H9 (cell line): ENCODE results near the gene ECHS1. TPM values are rescaled to one million over a fixed set of nuclear protein-coding genes. Genes with fewer than 3 reads are reported as not detected.

ENCODE experiments used
- DNase-seq: peaks from one replicate; pipeline ENCODE4 v3.0.0-alpha.2; 2017
- H2AFZ ChIP-seq: one replicate; pipeline ENCODE4 v1.6.1; 2013; ENCODE audit warnings: mild to moderate bottlenecking, low read length, control low read depth, moderate library complexity
- H2AK5ac ChIP-seq: 2 replicates; pipeline ENCODE4 v1.6.1; 2013; ENCODE audit warnings: low read length, control low read depth, mixed read lengths; ENCODE audit not compliant: insufficient read length
- H2BK120ac ChIP-seq: one replicate; pipeline ENCODE4 v1.6.1; 2013; ENCODE audit warnings: low read depth, mild to moderate bottlenecking, low read length, control low read depth, inconsistent platforms; ENCODE audit not compliant: poor library complexity, severe bottlenecking
- H2BK12ac ChIP-seq: 2 replicates; pipeline ENCODE4 v1.6.1; 2013; ENCODE audit warnings: low read length, control low read depth, mixed read lengths, low read depth; ENCODE audit not compliant: insufficient read length
- H2BK15ac ChIP-seq: 2 replicates; pipeline ENCODE4 v1.6.1; 2013; ENCODE audit warnings: low read depth, low read length, control low read depth
- H2BK20ac ChIP-seq: one replicate; pipeline ENCODE4 v1.6.1; 2013; ENCODE audit warnings: low read depth, mild to moderate bottlenecking, low read length, control low read depth, inconsistent platforms; ENCODE audit not compliant: poor library complexity, severe bottlenecking
- H2BK5ac ChIP-seq: 2 replicates; pipeline ENCODE4 v1.6.1; 2013; ENCODE audit warnings: low read length, control low read depth, mixed read lengths; ENCODE audit not compliant: insufficient read length
- H3K14ac ChIP-seq: 2 replicates; pipeline ENCODE4 v1.6.1; 2013; ENCODE audit warnings: low read length, control low read depth; ENCODE audit not compliant: insufficient read depth
- H3K18ac ChIP-seq: 2 replicates; pipeline ENCODE4 v1.6.1; 2013; ENCODE audit warnings: low read depth, mild to moderate bottlenecking, mixed read lengths, low read length, control low read depth; ENCODE audit not compliant: insufficient read length
- H3K23ac ChIP-seq: 2 replicates; pipeline ENCODE4 v1.6.1; 2013; ENCODE audit warnings: low read length, control low read depth, mixed read lengths, low read depth; ENCODE audit not compliant: insufficient read length
- H3K23me2 ChIP-seq: 2 replicates; pipeline ENCODE4 v1.6.1; 2013; ENCODE audit warnings: low read depth, mild to moderate bottlenecking, mixed read lengths, low read length, control low read depth; ENCODE audit not compliant: insufficient read length, poor library complexity, severe bottlenecking
- H3K27ac ChIP-seq: 2 replicates; pipeline ENCODE4 v1.5.1; 2013; ENCODE audit warnings: low read length, control low read depth, mixed read lengths, low read depth; ENCODE audit not compliant: insufficient read length
- H3K27me3 ChIP-seq: 2 replicates; pipeline ENCODE4 v1.6.1; 2013; ENCODE audit warnings: low read length, control low read depth, inconsistent platforms; ENCODE audit not compliant: insufficient read depth
- H3K4ac ChIP-seq: 2 replicates; pipeline ENCODE4 v1.6.1; 2013; ENCODE audit warnings: low read depth, mild to moderate bottlenecking, control low read depth, inconsistent platforms, low read length, moderate library complexity
- H3K4me1 ChIP-seq: 2 replicates; pipeline ENCODE4 v1.6.1; 2013; ENCODE audit warnings: low read length, control low read depth, inconsistent platforms; ENCODE audit not compliant: insufficient read depth
- H3K4me2 ChIP-seq: 2 replicates; pipeline ENCODE4 v1.6.1; 2013; ENCODE audit warnings: low read length, control low read depth, mixed read lengths; ENCODE audit not compliant: insufficient read length, insufficient read depth
- H3K56ac ChIP-seq: 2 replicates; pipeline ENCODE4 v1.6.1; 2013; ENCODE audit warnings: low read depth, mild to moderate bottlenecking, mixed read lengths, low read length, control low read depth; ENCODE audit not compliant: insufficient read length
- H3K79me1 ChIP-seq: 2 replicates; pipeline ENCODE4 v1.6.1; 2013; ENCODE audit warnings: low read depth, mild to moderate bottlenecking, moderate library complexity, low read length, control low read depth, inconsistent platforms; ENCODE audit not compliant: insufficient read depth, poor library complexity, severe bottlenecking
- H3K79me2 ChIP-seq: 2 replicates; pipeline ENCODE4 v1.6.1; 2013; ENCODE audit warnings: low read length, control low read depth, inconsistent platforms; ENCODE audit not compliant: insufficient read depth
- H3K9ac ChIP-seq: 2 replicates; pipeline ENCODE4 v1.6.1; 2013; ENCODE audit warnings: low read length, control low read depth, mixed read lengths; ENCODE audit not compliant: insufficient read length; ENCODE audit errors: extremely low read depth
- H3K9me3 ChIP-seq: one replicate; pipeline ENCODE4 v1.6.1; 2013; ENCODE audit warnings: low read depth, low read length, inconsistent platforms; ENCODE audit not compliant: control insufficient read depth
- H3T11ph ChIP-seq: one replicate; pipeline ENCODE4 v1.6.1; 2013; ENCODE audit warnings: mild to moderate bottlenecking, low read length, control low read depth, inconsistent platforms
- H4K20me1 ChIP-seq: one replicate; pipeline ENCODE4 v1.6.1; 2013; ENCODE audit not compliant: control insufficient read depth, insufficient read length, insufficient read depth
- H4K5ac ChIP-seq: 2 replicates; pipeline ENCODE4 v1.6.1; 2013; ENCODE audit warnings: low read depth, mild to moderate bottlenecking, mixed read lengths, low read length, control low read depth; ENCODE audit not compliant: insufficient read length
- H4K8ac ChIP-seq: replicated peaks from 2 replicates; pipeline ENCODE4 v1.6.1; 2013; ENCODE audit warnings: low read length, control low read depth, mixed read lengths, low read depth; ENCODE audit not compliant: insufficient read length
- H4K91ac ChIP-seq: 2 replicates; pipeline ENCODE4 v1.6.1; 2013; ENCODE audit warnings: low read depth, mild to moderate bottlenecking, moderate library complexity, mixed read lengths, low read length, control low read depth; ENCODE audit not compliant: insufficient read length
- H3K27ac Mint-ChIP-seq, 3 experiments: 2 replicates in 2 of 3; 3 replicates in 1 of 3; pipeline ENCODE4 v1.8.0; 2020 to 2021; ENCODE audit warnings: mixed read lengths in 3 of 3, mild to moderate bottlenecking in 1 of 3, moderate library complexity in 1 of 3
- H3K27me3 Mint-ChIP-seq: 2 replicates; pipeline ENCODE4 v1.8.0; 2021; ENCODE audit warnings: low read depth, mild to moderate bottlenecking, moderate library complexity, mixed read lengths
- H3K36me3 Mint-ChIP-seq, 3 experiments: 2 replicates in 2 of 3; 3 replicates in 1 of 3; pipeline ENCODE4 v1.8.0; 2020 to 2021; ENCODE audit warnings: low read depth in 3 of 3, mixed read lengths in 3 of 3; ENCODE audit not compliant: insufficient read depth in 1 of 3
- H3K4me1 Mint-ChIP-seq, 2 experiments: 2 replicates each; pipeline ENCODE4 v1.8.0; 2020; ENCODE audit warnings: mixed read lengths in 2 of 2
- H3K4me3 Mint-ChIP-seq, 2 experiments: 2 replicates in 1 of 2; 3 replicates in 1 of 2; pipeline ENCODE4 v1.8.0; 2020 to 2021; ENCODE audit warnings: mild to moderate bottlenecking in 2 of 2, mixed read lengths in 2 of 2, moderate library complexity in 1 of 2
- H3K9me3 Mint-ChIP-seq, 2 experiments: 2 replicates in 1 of 2; 3 replicates in 1 of 2; pipeline ENCODE4 v1.8.0; 2020; ENCODE audit warnings: mild to moderate bottlenecking in 2 of 2, mixed read lengths in 2 of 2, moderate library complexity in 1 of 2
- WGBS: extraction: QIAGEN DNeasy Blood & Tissue Kit; methylation state at CpG from one replicate; pipeline ENCODE4 v1.1.7; 2013; ENCODE audit warnings: missing lambda C conversion rate, low lambda C conversion rate, mixed read lengths; ENCODE audit not compliant: insufficient read length; ENCODE audit errors: extremely low coverage; 5-methylcytosine and 5-hydroxymethylcytosine counted together
- total RNA-seq: library from RNA; stranded (reverse); gene quantifications from 2 replicates; pipeline ENCODE4 v1.2.1, GENCODE V29; 2021
- TF ChIP-seq, protein P1 (sequence below): fragments of 200-600 bp; sonication (generic); conservative IDR thresholded peaks from 3 replicates; pipeline ENCODE4 v1.8.0; 2021; ENCODE audit warnings: antibody characterized with exemption, mild to moderate bottlenecking

The ECHS1 gene
- total RNA-seq, 1 experiment from 2014 or later: 94.1 TPM

DNA sequence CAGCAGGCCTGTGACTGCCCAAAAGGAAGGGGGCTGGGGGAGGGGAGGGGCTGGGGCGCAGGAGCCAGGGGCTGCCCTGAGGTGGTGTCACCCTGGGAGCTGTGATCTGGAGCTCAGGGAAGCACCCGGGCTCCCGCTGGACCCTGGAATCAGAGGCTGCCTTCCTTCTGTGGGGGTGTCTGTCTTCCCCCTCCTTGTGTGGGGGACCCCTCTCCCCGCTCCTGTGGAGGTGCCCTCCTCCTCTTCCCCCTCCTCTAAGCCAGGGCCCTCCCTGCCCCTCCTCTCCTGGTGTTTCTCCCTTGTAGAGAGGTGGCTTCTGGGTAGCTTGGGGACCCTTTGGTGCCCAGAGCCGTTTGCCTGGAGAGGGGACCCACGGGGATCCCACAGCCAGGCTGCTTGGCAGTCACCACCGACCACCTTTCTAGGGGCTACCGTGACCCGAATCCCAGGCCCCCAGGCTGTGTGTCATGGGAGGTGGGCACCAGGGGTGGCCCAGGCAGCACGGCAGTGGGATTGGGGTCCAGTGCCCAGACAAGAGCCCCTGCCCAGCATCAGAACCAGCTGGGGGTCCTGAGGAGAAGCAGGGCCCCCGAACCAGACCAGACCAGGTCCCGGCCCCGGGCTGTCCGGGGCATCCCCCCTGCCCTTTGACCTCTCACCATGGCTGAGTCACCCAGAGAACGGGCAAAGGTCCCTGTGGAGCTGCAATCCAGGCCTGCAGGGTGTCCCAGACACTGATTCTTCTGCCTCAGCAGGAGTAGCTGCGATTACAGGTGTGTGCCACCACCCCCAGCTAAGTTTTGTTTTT lies 25.2 kb downstream of the ECHS1 start:
- H3K14ac ChIP-seq: no peak overlapping the region
- no peak overlapping the region for H4K91ac ChIP-seq
- Mint-ChIP-seq H3K9me3 (no peaks in the 10 kb centered on the region; a peak in 1 of 5 replicates), H3K4me3 (no peak overlapping the region), H3K27me3 (peaks cover 25% of the 10 kb centered on the region), H3K4me1 (peaks cover 11 to 35% of the 10 kb centered on the region in 2 experiments), H3K36me3 (no peaks in the 10 kb centered on the region; a peak in 1 of 7 replicates), H3K27ac (no peak overlapping the region)
- H3K79me2 ChIP-seq: no peaks in the 10 kb centered on the region
- no peak overlapping the region for H2AFZ ChIP-seq
- no peak for DNase-seq
- H3K23ac ChIP-seq: no peak overlapping the region
- H2BK120ac ChIP-seq: no peak overlapping the region
- H3T11ph ChIP-seq: no peak overlapping the region
- no peak overlapping the region for H2BK15ac ChIP-seq
- no peak overlapping the region for H2AK5ac ChIP-seq
- no peaks in the 10 kb centered on the region for H3K79me1 ChIP-seq
- no peak overlapping the region for H3K4me2 ChIP-seq
- TF ChIP-seq, protein P1, sequence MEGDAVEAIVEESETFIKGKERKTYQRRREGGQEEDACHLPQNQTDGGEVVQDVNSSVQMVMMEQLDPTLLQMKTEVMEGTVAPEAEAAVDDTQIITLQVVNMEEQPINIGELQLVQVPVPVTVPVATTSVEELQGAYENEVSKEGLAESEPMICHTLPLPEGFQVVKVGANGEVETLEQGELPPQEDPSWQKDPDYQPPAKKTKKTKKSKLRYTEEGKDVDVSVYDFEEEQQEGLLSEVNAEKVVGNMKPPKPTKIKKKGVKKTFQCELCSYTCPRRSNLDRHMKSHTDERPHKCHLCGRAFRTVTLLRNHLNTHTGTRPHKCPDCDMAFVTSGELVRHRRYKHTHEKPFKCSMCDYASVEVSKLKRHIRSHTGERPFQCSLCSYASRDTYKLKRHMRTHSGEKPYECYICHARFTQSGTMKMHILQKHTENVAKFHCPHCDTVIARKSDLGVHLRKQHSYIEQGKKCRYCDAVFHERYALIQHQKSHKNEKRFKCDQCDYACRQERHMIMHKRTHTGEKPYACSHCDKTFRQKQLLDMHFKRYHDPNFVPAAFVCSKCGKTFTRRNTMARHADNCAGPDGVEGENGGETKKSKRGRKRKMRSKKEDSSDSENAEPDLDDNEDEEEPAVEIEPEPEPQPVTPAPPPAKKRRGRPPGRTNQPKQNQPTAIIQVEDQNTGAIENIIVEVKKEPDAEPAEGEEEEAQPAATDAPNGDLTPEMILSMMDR: no peak
- H2BK5ac ChIP-seq: no peak overlapping the region
- H2BK12ac ChIP-seq: no peak overlapping the region
- H3K27ac ChIP-seq: no peak overlapping the region
- H3K56ac ChIP-seq: no peak overlapping the region
- H3K9me3 ChIP-seq: no peaks in the 10 kb centered on the region
- no peak overlapping the region for H3K9ac ChIP-seq
- H4K8ac ChIP-seq: no peak overlapping the region
- no peak overlapping the region for H4K5ac ChIP-seq
- H3K4ac ChIP-seq: no peak overlapping the region
- H3K18ac ChIP-seq: no peak overlapping the region
- no peaks in the 10 kb centered on the region for H3K23me2 ChIP-seq
- no peak overlapping the region for H2BK20ac ChIP-seq
- H3K27me3 ChIP-seq: no peaks in the 10 kb centered on the region; the same call in 1 of the 2 replicates
- H4K20me1 ChIP-seq: no peaks in the 10 kb centered on the region
- no CpG with 5 or more reads among the region's 16 CpGs for WGBS
- H3K4me1 ChIP-seq: peaks cover 2% of the 10 kb centered on the region; the same call in 1 of the 2 replicates
